G401 (cell line): ENCODE data around the gene SCYL3. TPM values are rescaled to one million over a fixed set of nuclear protein-coding genes. Genes with fewer than 3 reads are reported as not detected.
"Not testable (repeated sequence)": the region's sequence is repeated elsewhere in the genome, so short reads cannot be mapped to it uniquely, and the experiment has no call there.

Experiments used
- DNase-seq: peaks from one replicate; pipeline ENCODE4 v3.0.0-alpha.2; 2015; ENCODE audit warnings: low spot score
- in situ Hi-C: cut with HindIII; loops from 2 replicates; pipeline ENCODE4 v1.10.0; 2016; ENCODE audit warnings: low sequenced_read_pairs, mixed read lengths
- total RNA-seq: library from RNA; depleted of rRNA; stranded (reverse); fragments of >200 nt; shearing (Covaris generic); gene quantifications from 2 replicates; pipeline ENCODE4 v1.2.3, GENCODE V29; 2014; rRNA removed

SCYL3 gene
- total RNA-seq, 1 experiment from 2014 or later: 10.2 TPM

GRCh38 chr1:169836198-169836597 is 57.5 kb downstream of the SCYL3 start:
- in situ Hi-C loops: no loop called here
- DNase-seq: no peak

- in situ Hi-C loops: no loop called here
- no peak for DNase-seq
Measured at GRCh38 chr1:169835647-169836046, 58.0 kb downstream of the SCYL3 start.

GRCh38 chr1:169834869-169835268 is 58.8 kb downstream of the SCYL3 start:
- in situ Hi-C loops: no loop called here
- DNase-seq: no peak

- in situ Hi-C loops: no loop called here
Measured at GRCh38 chr1:169833179-169833901, 60.4 kb downstream of the SCYL3 start.

GRCh38 chr1:169829671-169830070 is 64.0 kb downstream of the SCYL3 start:
- in situ Hi-C loops: no loop called here

More at GRCh38 chr1:169833179-169833901, 60.4 kb downstream of the SCYL3 start:
- no peak for DNase-seq

GRCh38 chr1:169824153-169824552 is 69.5 kb downstream of the SCYL3 start:
- in situ Hi-C loops: no loop called here
- DNase-seq: no peak

More at GRCh38 chr1:169829671-169830070, 64.0 kb downstream of the SCYL3 start:
- no peak for DNase-seq

- in situ Hi-C loops: no loop called here
- DNase-seq: no peak
Measured at GRCh38 chr1:169821500-169821899, 72.2 kb downstream of the SCYL3 start.

GRCh38 chr1:169816617-169817016 is 77.1 kb downstream of the SCYL3 start:
- DNase-seq: no peak
- in situ Hi-C loops: no loop called here

- in situ Hi-C loops: no loop called here
- DNase-seq: no peak
Measured at GRCh38 chr1:169814265-169814664, 79.4 kb downstream of the SCYL3 start.

GRCh38 chr1:169812131-169812530 is 81.6 kb downstream of the SCYL3 start:
- no peak for DNase-seq
- in situ Hi-C loops: no loop called here

- DNase-seq, in situ Hi-C loops: not testable (repeated sequence)
Measured at GRCh38 chr1:169811418-169812035, 82.2 kb downstream of the SCYL3 start.

GRCh38 chr1:169809370-169810095 is 84.2 kb downstream of the SCYL3 start:
- in situ Hi-C loops: no loop called here
- DNase-seq: peak; percentile 36

GRCh38 chr1:169804941-169805340 is 88.8 kb downstream of the SCYL3 start:
- DNase-seq: no peak
- in situ Hi-C loops: no loop called here

GRCh38 chr1:169802888-169803287 is 90.8 kb downstream of the SCYL3 start:
- no peak for DNase-seq
- in situ Hi-C loops: no loop called here

Other genes starting within 250 kb of the SCYL3 start
- gene SELL, start 182.3 kb downstream of the SCYL3 start, total RNA-seq: 0.06 TPM in 1 of 2 replicates, not detected in the other
- not detected in 2 replicates for gene SELE, start 159.8 kb downstream of the SCYL3 start, total RNA-seq
- gene METTL18, start 99.0 kb downstream of the SCYL3 start, total RNA-seq: 9.6 and 9.9 TPM in 2 replicates
- 34.5 and 51.5 TPM in 2 replicates for gene KIFAP3, start 180.8 kb upstream of the SCYL3 start, total RNA-seq